ENCODE data around the gene AREL1. TPM values are rescaled to one million over a fixed set of nuclear protein-coding genes. Genes with fewer than 3 reads are reported as not detected.

Gene AREL1
- total RNA-seq, 1 experiment from 2014 or later, result 27.7 TPM

GRCh38 chr14:74634964-74635363 is 77.9 kb downstream of the AREL1 start:
- Mint-ChIP-seq H3K4me1 (ENCODE audit: insufficient read depth, unreplicated experiment) (no peaks in the 10 kb centered on the region), H3K36me3 (ENCODE audit: insufficient read depth, unreplicated experiment) (no peaks in the 10 kb centered on the region), H3K9me3 (ENCODE audit: unreplicated experiment) (no peaks in the 10 kb centered on the region), H3K27ac (ENCODE audit: low read depth, unreplicated experiment) (no peak overlapping the region), H3K4me3 (ENCODE audit: unreplicated experiment) (no peak overlapping the region), H3K27me3 (ENCODE audit: insufficient read depth, unreplicated experiment) (no peaks in the 10 kb centered on the region)
- no TSS peak for BruUV-seq (replicated peaks)
- ChIA-PET CTCF (interaction anchor here (1.1 kb wide), 1 partner anchor 26 kb away, joined by 3 read pairs; no protein-coding TSS in a partner anchor), POLR2A (interaction anchor here (0.8 to 4.2 kb wide), 2 partner anchors 15 to 19 kb away, joined by 3 to 13 read pairs; no protein-coding TSS in a partner anchor)
- intact Hi-C loops (cut with micrococcal nuclease), result no loop called here
- no peak for DNase-seq (ENCODE audit: unreplicated experiment)
- TF ChIP-seq CTCF (IDR thresholded peaks at IDR 0.05; ENCODE audit: unreplicated experiment), result no peak

- TF ChIP-seq CTCF (IDR thresholded peaks at IDR 0.05; ENCODE audit: unreplicated experiment), result no peak
- DNase-seq (ENCODE audit: unreplicated experiment), result no peak
- H3K27ac Mint-ChIP-seq (ENCODE audit: low read depth, unreplicated experiment), result no peak overlapping the region
- POLR2A ChIA-PET, result interaction anchor here (0.8 kb wide), 1 partner anchor 15 kb away, joined by 3 read pairs; no protein-coding TSS in a partner anchor
- no peaks in the 10 kb centered on the region for H3K4me1 Mint-ChIP-seq (ENCODE audit: insufficient read depth, unreplicated experiment)
- H3K4me3 Mint-ChIP-seq (ENCODE audit: unreplicated experiment), result no peak overlapping the region
- CTCF ChIA-PET, result interaction anchor here (1.1 kb wide), 1 partner anchor 25 kb away, joined by 3 read pairs; no protein-coding TSS in a partner anchor
- H3K36me3 Mint-ChIP-seq (ENCODE audit: insufficient read depth, unreplicated experiment), result no peaks in the 10 kb centered on the region
- intact Hi-C loops (cut with micrococcal nuclease), result no loop called here
- H3K9me3 Mint-ChIP-seq (ENCODE audit: unreplicated experiment), result no peaks in the 10 kb centered on the region
- no peaks in the 10 kb centered on the region for H3K27me3 Mint-ChIP-seq (ENCODE audit: insufficient read depth, unreplicated experiment)
- no TSS peak for BruUV-seq (replicated peaks)
These were observed 78.4 kb downstream of the AREL1 start for GRCh38 chr14:74634481-74634880.

- no peak overlapping the region for H3K27ac Mint-ChIP-seq (ENCODE audit: low read depth, unreplicated experiment)
- CTCF ChIA-PET, result interaction anchor here (1.0 kb wide), 1 partner anchor 9 kb away, joined by 3 read pairs; no protein-coding TSS in a partner anchor
These were observed 81.8 kb downstream of the AREL1 start for GRCh38 chr14:74630881-74631690.

More at GRCh38 chr14:74630881-74631690, 81.8 kb downstream of the AREL1 start:
- Mint-ChIP-seq H3K36me3 (ENCODE audit: insufficient read depth, unreplicated experiment) (peaks cover 7% of the 10 kb centered on the region), H3K27me3 (ENCODE audit: insufficient read depth, unreplicated experiment) (no peaks in the 10 kb centered on the region), H3K9me3 (ENCODE audit: unreplicated experiment) (no peaks in the 10 kb centered on the region), H3K4me1 (ENCODE audit: insufficient read depth, unreplicated experiment) (no peaks in the 10 kb centered on the region), H3K4me3 (ENCODE audit: unreplicated experiment) (no peak overlapping the region)
- BruUV-seq (replicated peaks), result no TSS peak
- no peak for DNase-seq (ENCODE audit: unreplicated experiment)
- POLR2A ChIA-PET, result interaction anchor here (0.7 kb wide), 1 partner anchor 140 kb away, joined by 5 read pairs; no protein-coding TSS in a partner anchor
- intact Hi-C loops (cut with micrococcal nuclease), result no loop called here
- no peak for TF ChIP-seq CTCF (IDR thresholded peaks at IDR 0.05; ENCODE audit: unreplicated experiment)

Measured in MCF 10A (cell line).